ENCODE measurements around the gene SLC16A4.

Gene SLC16A4

DNA sequence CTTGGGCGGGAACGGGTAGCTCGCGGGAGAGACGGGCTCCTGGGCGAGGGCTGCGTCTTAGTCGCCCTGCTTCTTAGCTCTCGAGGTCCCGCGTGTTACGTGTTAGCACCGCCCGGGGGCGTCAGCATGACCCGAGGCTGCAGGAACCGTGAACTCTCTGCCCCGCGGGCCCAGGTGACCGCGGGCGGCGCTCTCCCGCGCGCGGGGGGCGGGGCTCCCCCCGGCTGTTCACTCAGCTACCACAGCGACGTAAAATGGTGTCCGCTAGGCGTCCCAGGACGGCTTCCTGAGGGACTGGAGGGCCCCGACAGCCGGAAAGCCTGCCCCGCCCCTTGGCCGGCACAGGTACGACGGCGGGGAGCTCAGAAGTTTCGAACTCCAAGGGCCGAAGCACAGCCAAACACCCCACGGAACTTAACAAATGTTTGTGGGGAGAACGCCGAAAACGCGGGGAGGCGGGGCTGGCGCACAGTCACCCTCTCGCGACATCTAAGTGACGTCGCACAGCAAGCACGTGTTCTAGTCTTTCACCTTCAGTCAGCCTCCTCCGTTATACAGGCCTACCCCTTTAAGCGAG lies 52.4 kb downstream of the SLC16A4 start:
- no peak overlapping the region for H3K4me3 Mint-ChIP-seq

DNA sequence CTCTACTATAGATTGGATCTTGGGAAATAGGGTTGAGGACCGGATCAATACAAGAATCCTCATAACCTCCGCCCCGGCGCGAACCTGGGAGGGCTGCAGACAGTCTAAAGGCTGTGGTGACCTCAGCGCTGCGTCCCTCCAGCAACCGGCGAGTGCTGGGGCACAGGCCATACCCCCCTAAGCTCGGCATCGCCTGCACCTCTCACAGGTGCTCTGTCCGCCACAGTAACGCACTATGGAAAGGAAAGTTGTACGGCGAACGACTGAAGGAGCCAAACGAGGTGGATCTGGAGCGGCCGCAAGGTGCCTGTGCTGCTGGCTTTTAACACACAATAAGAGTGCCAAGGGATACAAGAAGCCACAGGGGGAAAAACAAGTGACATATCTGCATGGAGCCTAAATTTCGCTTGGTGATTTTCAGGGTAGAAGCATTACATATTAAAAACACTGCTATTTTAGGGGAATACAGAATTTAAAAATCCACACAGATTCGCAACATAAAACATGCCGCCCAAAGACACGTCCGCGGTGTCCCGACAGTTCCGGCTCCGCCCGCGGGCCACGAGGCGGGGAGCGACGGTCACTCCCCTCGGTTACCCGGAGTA lies 53.0 kb downstream of the SLC16A4 start:
- peaks cover 48% of the 10 kb centered on the region for H3K4me1 Mint-ChIP-seq (ENCODE audit: low read depth)
- peaks cover 9% of the 10 kb centered on the region for H3K36me3 Mint-ChIP-seq (ENCODE audit: low read depth)
- no peaks in the 10 kb centered on the region for H3K27me3 Mint-ChIP-seq
- no peak overlapping the region for H3K4me3 Mint-ChIP-seq
- no peaks in the 10 kb centered on the region for H3K9me3 Mint-ChIP-seq
- no peak overlapping the region for H3K27ac Mint-ChIP-seq
- DNase-seq = peak; percentile 74

More for the DNA sequence above, 52.4 kb downstream of the SLC16A4 start:
- peaks cover 9% of the 10 kb centered on the region for H3K36me3 Mint-ChIP-seq (ENCODE audit: low read depth)
- DNase-seq = peak; percentile 95
- H3K27ac Mint-ChIP-seq = no peak overlapping the region
- no peaks in the 10 kb centered on the region for H3K9me3 Mint-ChIP-seq
- H3K4me1 Mint-ChIP-seq (ENCODE audit: low read depth) = peaks cover 54% of the 10 kb centered on the region
- no peaks in the 10 kb centered on the region for H3K27me3 Mint-ChIP-seq

DNA sequence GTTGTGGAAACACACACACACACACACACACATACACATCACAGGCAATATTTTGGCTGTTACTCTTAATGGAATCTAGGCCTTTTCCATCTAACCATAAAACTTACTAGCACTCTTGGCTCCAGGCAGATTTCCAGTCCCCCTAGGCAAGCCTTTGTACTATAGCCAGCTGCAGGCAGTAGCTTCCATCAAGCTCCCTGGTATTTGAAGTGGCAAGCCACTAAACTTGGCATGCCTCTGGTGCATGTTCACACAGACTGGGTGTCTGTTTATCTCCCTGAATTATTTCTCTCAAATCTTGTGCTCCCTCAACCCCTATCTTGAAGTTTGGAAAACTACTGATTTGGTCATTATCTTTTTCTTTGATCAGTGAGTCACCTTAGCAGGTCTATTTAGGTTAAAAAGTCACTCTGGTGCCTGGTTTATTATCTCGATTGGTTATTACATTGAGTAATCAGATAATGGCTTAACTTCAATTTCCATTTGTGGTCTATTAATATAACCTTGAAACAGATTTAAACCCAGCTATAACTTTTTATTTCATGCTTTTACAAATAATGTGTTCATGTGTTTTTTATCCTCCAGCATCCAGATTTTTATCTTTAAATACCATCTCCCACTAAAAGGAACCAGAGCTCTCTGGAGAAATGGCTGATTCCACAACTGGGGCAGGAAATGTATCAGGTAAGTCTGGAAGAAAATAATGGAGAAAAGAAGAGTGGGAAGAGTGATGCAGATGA lies 54.4 kb downstream of the SLC16A4 start:
- Mint-ChIP-seq H3K9me3 (no peaks in the 10 kb centered on the region), H3K36me3 (ENCODE audit: low read depth) (peaks cover 9% of the 10 kb centered on the region), H3K4me1 (ENCODE audit: low read depth) (peaks cover 35% of the 10 kb centered on the region), H3K4me3 (peak overlapping the region; percentile 61), H3K27me3 (no peaks in the 10 kb centered on the region), H3K27ac (peak overlapping the region; percentile 76)
- no peak for DNase-seq

- DNase-seq = no peak
- Mint-ChIP-seq H3K27me3 (no peaks in the 10 kb centered on the region), H3K36me3 (ENCODE audit: low read depth) (peaks cover 9% of the 10 kb centered on the region), H3K9me3 (no peaks in the 10 kb centered on the region), H3K4me1 (ENCODE audit: low read depth) (peaks cover 23% of the 10 kb centered on the region), H3K27ac (no peak overlapping the region), H3K4me3 (no peak overlapping the region)
Observed at GRCh38 chr1:110335265-110335664, 55.6 kb downstream of the SLC16A4 start.

GRCh38 chr1:110328700-110329099 lies 62.1 kb downstream of the SLC16A4 start:
- Mint-ChIP-seq H3K9me3 (no peaks in the 10 kb centered on the region), H3K4me3 (no peak overlapping the region), H3K27ac (no peak overlapping the region), H3K27me3 (no peaks in the 10 kb centered on the region), H3K36me3 (ENCODE audit: low read depth) (no peaks in the 10 kb centered on the region), H3K4me1 (ENCODE audit: low read depth) (no peaks in the 10 kb centered on the region)
- DNase-seq = no peak

DNA sequence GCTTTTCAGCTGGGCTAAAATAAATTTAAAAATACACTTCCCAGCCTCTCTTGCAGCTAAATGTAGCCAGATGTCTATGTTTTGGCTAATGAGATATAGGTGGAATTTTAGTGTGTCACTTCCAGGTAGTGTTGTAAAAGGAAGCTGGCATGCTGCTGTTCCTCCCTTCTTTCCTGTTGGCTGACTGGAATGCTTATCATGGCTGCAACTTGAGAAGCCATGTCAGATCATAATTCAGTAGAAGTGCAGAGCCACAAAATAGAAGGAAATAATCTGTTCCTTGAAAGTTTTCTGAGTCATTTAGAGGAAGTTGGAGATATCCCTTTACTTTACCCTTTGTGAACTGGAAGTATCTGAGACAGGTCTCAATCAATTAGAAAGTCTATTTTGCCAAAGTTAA lies 62.6 kb downstream of the SLC16A4 start:
- Mint-ChIP-seq H3K36me3 (ENCODE audit: low read depth) (no peaks in the 10 kb centered on the region), H3K4me1 (ENCODE audit: low read depth) (no peaks in the 10 kb centered on the region), H3K27me3 (no peaks in the 10 kb centered on the region), H3K4me3 (no peak overlapping the region), H3K27ac (no peak overlapping the region), H3K9me3 (no peaks in the 10 kb centered on the region)
- DNase-seq = no peak

DNA sequence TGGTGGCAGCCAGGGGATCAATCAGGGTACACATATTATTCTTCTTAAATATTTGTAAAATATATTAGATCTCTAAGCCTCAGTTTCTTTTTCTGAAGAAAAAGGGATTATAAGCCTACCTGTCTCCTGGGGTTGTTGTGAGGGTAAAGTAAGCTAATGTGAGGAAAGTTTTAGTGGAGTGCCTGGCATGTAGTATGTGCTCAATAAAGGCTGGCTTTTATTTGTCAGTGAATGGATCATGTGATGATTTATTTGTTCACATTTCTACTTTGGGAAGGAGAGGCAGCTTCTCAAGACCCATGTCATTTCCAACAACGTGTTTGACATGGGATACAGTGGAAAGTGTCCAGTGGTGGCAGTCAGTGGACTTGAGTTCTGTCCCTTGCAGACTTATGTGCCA lies 64.0 kb downstream of the SLC16A4 start:
- no peaks in the 10 kb centered on the region for H3K36me3 Mint-ChIP-seq (ENCODE audit: low read depth)
- H3K9me3 Mint-ChIP-seq = no peaks in the 10 kb centered on the region
- no peak overlapping the region for H3K4me3 Mint-ChIP-seq
- no peaks in the 10 kb centered on the region for H3K27me3 Mint-ChIP-seq
- H3K4me1 Mint-ChIP-seq (ENCODE audit: low read depth) = no peaks in the 10 kb centered on the region
- H3K27ac Mint-ChIP-seq = no peak overlapping the region
- DNase-seq = no peak

- H3K4me3 Mint-ChIP-seq = no peak overlapping the region
- no peaks in the 10 kb centered on the region for H3K36me3 Mint-ChIP-seq (ENCODE audit: low read depth)
- no peaks in the 10 kb centered on the region for H3K27me3 Mint-ChIP-seq
- no peak for DNase-seq
- peaks cover 4% of the 10 kb centered on the region for H3K4me1 Mint-ChIP-seq (ENCODE audit: low read depth)
- no peaks in the 10 kb centered on the region for H3K9me3 Mint-ChIP-seq
- H3K27ac Mint-ChIP-seq = no peak overlapping the region
Observed at GRCh38 chr1:110324667-110325066, 66.2 kb downstream of the SLC16A4 start.

- H3K9me3 Mint-ChIP-seq = no peaks in the 10 kb centered on the region
- H3K27me3 Mint-ChIP-seq = no peaks in the 10 kb centered on the region
- no peak overlapping the region for H3K27ac Mint-ChIP-seq
- H3K4me1 Mint-ChIP-seq (ENCODE audit: low read depth) = peaks cover 9% of the 10 kb centered on the region
- no peaks in the 10 kb centered on the region for H3K36me3 Mint-ChIP-seq (ENCODE audit: low read depth)
- DNase-seq = no peak
- no peak overlapping the region for H3K4me3 Mint-ChIP-seq
Observed at GRCh38 chr1:110321846-110322245, 69.0 kb downstream of the SLC16A4 start.

- DNase-seq = no peak
- no peaks in the 10 kb centered on the region for H3K36me3 Mint-ChIP-seq (ENCODE audit: low read depth)
- H3K9me3 Mint-ChIP-seq = no peaks in the 10 kb centered on the region
- peaks cover 9% of the 10 kb centered on the region for H3K4me1 Mint-ChIP-seq (ENCODE audit: low read depth)
- no peaks in the 10 kb centered on the region for H3K27me3 Mint-ChIP-seq
- H3K27ac Mint-ChIP-seq = no peak overlapping the region
- no peak overlapping the region for H3K4me3 Mint-ChIP-seq
Observed at GRCh38 chr1:110321045-110321444, 69.8 kb downstream of the SLC16A4 start.

DNA sequence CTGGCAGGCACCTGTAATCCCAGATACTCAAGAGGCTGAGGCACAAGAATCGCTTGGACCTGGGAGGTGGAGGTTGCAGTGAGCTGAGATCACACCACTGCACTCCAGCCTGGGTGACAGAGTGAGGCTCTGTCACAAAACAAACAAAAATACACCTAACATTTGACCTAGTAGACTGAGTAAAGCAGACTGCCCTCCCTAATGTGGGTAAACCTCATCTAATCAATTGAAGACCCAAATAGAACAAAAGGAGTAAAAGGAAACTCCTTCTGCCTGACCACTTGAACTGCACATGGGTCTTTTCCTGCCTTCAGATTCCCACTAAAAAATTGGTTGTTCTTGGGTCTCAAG lies 70.7 kb downstream of the SLC16A4 start:
- DNase-seq = no peak
- no peak overlapping the region for H3K4me3 Mint-ChIP-seq
- no peak overlapping the region for H3K27ac Mint-ChIP-seq
- peaks cover 9% of the 10 kb centered on the region for H3K4me1 Mint-ChIP-seq (ENCODE audit: low read depth)
- no peaks in the 10 kb centered on the region for H3K36me3 Mint-ChIP-seq (ENCODE audit: low read depth)
- H3K27me3 Mint-ChIP-seq = no peaks in the 10 kb centered on the region
- H3K9me3 Mint-ChIP-seq = no peaks in the 10 kb centered on the region

- H3K36me3 Mint-ChIP-seq (ENCODE audit: low read depth) = no peaks in the 10 kb centered on the region
- peaks cover 9% of the 10 kb centered on the region for H3K4me1 Mint-ChIP-seq (ENCODE audit: low read depth)
- no peaks in the 10 kb centered on the region for H3K27me3 Mint-ChIP-seq
- no peaks in the 10 kb centered on the region for H3K9me3 Mint-ChIP-seq
- DNase-seq = no peak
- no peak overlapping the region for H3K4me3 Mint-ChIP-seq
- no peak overlapping the region for H3K27ac Mint-ChIP-seq
Observed at GRCh38 chr1:110319332-110320167, 71.3 kb downstream of the SLC16A4 start.

DNA sequence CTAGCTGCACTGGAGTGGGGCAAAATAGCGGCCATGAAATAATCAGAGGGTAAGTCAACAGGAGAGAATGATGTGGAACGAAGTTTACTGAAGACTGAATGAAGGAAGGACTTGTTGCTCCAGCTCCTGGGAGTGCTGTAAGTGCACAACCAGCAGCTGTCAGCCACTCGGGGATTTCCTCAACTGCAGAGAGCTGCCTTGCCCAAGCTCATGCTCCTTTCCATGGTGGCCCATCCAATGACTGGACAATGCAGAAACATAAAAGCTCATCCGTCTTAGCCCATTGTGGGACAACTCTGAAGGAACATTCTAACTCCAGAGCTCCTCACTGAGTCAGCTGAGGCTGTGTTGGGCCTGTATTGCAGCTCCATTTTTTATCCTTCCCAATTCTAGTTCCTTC lies 72.8 kb downstream of the SLC16A4 start:
- Mint-ChIP-seq H3K27me3 (no peaks in the 10 kb centered on the region), H3K4me1 (ENCODE audit: low read depth) (peaks cover 9% of the 10 kb centered on the region), H3K36me3 (ENCODE audit: low read depth) (no peaks in the 10 kb centered on the region), H3K27ac (no peak overlapping the region), H3K9me3 (no peaks in the 10 kb centered on the region), H3K4me3 (no peak overlapping the region)
- DNase-seq = no peak

- Mint-ChIP-seq H3K4me1 (ENCODE audit: low read depth) (peaks cover 11% of the 10 kb centered on the region), H3K9me3 (no peaks in the 10 kb centered on the region), H3K27ac (no peak overlapping the region), H3K4me3 (no peak overlapping the region), H3K27me3 (no peaks in the 10 kb centered on the region), H3K36me3 (ENCODE audit: low read depth) (no peaks in the 10 kb centered on the region)
- no peak for DNase-seq
Observed at GRCh38 chr1:110316735-110317134, 74.1 kb downstream of the SLC16A4 start.
